Fibroblast of skin of abdomen (primary cell): ENCODE results near the gene THBS1. TPM values are rescaled to one million over a fixed set of nuclear protein-coding genes. Genes with fewer than 3 reads are reported as not detected.

Experiments used
- DNase-seq: peaks from one replicate; pipeline ENCODE4 v3.0.0-alpha.2; 2013
- polyA plus RNA-seq, 2 experiments: library from polyadenylated mRNA; unstranded; fragments of 120-200 nt; gene quantifications; one replicate each; pipeline ENCODE4 v1.2.1, GENCODE V29; 2013; ENCODE audit not compliant: insufficient read length in 2 of 2

Gene THBS1
- 1,390 TPM for polyA plus RNA-seq (2013, experiment 1 of 2; ENCODE audit: insufficient read length)
- polyA plus RNA-seq (2013, experiment 2 of 2; ENCODE audit: insufficient read length) = 1,357 TPM

DNA sequence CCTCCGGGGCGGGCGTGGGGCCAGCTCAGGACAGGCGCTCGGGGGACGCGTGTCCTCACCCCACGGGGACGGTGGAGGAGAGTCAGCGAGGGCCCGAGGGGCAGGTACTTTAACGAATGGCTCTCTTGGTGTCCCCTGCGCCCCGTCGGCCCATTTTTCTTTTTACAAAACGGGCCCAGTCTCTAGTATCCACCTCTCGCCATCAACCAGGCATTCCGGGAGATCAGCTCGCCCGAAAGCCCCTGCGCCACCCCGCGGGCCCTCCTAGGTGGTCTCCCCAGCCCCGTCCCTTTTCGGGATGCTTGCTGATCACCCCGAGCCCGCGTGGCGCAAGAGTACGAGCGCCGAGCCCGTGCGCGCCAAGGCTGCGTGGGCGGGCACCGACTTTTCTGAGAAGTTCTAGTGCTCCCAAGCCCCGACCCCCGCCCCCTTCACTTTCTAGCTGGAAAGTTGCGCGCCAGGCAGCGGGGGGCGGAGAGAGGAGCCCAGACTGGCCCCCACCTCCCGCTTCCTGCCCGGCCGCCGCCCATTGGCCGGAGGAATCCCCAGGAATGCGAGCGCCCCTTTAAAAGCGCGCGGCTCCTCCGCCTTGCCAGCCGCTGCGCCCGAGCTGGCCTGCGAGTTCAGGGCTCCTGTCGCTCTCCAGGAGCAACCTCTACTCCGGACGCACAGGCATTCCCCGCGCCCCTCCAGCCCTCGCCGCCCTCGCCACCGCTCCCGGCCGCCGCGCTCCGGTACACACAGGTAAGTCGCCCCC, at the start of gene THBS1:
Gene THBS1, plus strand, starts transcription at position 595 of the 757 bp plus-strand sequence. CDS start 779 bp downstream, outside the sequence.
- peak; percentile 98 for DNase-seq

DNA sequence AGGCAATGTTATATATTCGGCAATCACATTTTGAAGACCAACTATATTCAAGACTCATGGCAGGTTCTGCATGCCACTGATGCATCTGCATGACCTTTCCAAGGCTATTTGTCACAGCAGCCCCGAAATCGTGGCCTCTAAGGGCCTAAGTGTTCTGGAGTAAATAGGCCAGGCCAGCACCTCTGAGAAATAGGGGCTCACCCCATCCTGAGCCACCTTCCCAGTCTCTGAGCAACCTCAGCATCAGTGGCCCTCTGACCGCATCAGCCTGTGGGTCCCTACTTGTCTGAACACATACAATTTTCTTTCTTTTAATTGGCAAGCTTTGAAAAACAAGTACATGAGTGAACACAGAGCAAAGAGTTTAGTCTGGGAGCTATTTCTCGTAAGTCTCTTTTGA, 45.9 kb upstream of the THBS1 start:
- DNase-seq = no peak

DNA sequence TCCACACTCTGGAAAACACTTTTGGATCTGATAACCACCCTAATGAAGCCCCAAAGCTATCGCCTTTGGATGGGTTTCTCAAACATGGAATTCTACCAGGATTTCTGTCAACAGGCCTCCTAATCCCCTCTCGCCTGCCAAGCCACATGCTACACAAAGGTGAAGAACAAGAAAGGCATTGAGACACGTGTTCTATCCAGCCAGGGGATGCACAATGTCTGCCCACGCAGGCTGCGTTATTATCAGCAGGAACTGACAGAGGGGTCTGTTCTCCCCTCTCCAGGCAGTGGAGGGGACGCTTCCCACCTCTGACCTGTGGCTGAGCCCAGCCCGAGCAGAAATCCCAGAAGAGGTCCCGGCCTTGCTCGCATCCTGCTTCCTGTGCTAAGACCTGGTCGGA, 45.4 kb upstream of the THBS1 start:
- DNase-seq = no peak

DNA sequence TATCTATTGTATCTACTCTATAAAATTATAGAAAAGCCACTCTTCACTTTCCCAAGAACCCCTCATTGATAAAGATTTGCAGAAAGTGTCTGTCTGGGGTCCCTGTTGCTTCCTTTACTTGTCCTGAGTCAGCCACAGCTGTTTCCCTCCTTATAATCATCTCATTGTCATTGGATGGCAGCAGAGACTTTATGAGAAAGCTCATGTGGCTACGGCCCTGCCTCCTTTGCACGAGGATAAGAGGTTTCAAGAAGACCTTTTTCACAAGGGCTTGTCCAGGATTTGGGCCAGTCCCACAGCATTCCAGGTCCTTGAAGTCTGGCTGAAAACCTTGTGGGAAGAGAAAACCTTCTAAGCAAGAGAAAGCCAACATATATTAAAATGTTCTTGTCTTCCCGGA, 41.9 kb upstream of the THBS1 start:
- no peak for DNase-seq

DNA sequence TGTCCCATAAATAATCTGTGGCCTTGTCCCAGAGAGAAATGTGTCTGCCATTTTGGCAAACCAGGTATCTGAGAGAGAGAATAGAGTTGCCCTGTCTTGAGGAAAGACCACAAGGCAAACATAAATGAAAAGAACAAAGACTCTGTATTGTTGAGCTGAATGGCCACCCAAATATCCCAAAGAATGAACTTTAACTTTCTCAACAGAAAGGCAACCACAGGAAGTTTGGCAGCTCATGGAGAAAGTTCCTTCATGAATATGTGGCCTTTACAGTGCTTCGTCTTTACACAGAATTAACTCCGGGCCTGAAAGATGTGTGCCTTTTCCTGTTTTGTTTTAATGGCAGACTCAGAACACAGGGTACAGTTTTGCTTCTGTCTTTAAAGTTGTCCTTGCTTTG, 41.4 kb upstream of the THBS1 start:
- no peak for DNase-seq

DNA sequence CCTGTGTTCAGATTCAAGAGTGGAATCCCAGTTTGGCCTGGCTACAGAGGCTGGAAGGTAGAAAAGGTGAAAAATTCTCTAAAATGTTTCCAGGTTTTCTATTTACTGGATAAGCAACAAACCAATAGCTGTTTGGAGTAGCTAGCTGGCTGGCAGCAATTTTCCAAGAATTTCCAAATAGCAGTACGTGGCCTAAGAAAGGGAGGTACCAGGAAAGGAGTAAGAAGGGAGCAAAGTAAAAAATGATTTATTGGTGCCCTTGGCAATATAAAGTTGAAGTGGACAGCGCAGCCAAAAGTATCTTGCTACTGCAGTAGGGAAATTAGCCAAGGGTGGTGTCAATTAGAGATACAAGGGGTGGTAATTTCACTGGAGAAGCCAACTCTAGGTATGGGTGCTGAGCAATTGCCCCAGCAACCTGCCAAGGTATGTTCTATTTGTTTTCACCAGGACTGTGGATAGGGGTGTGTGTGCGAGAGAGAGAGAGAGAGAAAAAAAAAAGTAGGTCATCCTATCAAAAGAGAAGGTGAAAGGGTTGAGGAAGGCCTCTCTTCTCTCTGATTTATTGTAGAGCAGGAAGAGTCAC, 40.8 kb upstream of the THBS1 start:
- DNase-seq = no peak

DNA sequence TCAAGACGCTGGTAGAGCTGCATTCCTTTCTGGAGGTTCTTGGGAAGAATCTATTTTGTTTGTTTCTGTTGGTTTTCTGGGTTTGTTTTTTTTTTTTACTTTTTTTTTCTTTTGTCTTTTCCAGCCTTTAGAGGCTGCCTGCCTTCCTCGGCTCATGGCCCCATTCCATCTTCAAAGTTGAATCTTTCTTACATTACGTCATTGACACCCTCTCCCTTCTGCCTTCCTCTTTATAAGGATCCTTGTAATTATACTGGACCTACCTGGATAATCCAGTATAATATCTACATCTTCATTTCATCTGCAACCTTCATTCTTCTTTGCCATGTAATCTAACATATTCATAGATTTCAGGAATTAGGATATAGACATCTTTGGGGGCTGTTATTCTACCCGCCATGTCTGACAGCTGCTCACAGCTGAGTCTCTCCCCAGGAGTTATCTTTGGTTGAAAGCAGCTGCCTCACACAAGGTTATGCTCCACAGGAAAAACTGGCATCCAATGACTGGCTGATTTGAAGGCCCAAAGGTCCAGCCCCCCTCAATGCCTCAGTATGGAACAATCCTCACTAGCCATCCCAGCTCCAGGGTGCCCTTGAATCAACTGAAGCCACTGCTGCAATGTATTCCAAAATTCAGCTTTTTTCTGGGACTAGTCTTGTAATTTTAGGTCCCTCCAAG, 38.4 kb upstream of the THBS1 start:
- DNase-seq = no peak

DNA sequence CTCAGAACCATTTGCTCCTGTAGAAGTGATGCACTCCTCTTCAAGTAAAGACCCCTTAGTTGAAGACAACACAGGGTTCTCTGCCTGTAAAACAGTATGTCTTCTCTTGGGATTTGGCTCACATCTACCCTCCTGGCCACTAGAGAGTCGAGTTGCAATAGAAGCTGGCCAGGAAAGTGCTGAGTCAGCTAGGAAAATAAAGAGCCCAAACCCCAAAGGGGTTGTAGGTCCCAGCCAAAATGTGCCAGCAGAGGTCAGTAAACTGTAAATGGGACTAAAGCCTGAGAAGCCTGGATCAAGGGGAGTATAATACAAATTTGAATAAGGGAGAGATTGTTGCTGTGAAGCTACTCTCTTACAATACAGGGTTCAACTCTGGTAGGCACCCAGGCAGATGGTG, 37.2 kb upstream of the THBS1 start:
- DNase-seq = no peak

DNA sequence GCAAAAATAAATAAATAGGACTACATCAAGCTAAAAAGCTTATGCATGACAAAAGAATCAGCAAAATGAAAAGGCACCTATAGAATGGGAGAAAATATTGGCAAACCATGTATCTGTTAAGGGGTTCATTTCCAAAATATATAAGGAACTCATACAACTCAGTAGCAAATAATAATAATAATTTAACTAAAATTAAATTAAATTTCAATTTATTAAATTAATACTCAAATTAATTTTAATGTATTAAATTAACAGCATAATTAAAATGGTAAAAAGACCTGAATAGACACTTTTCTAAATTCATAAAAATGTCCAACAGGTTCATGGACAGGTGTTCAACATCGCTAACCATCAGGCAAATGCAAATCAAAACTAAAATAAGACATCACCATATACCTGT, 34.0 kb upstream of the THBS1 start:
- no peak for DNase-seq

DNA sequence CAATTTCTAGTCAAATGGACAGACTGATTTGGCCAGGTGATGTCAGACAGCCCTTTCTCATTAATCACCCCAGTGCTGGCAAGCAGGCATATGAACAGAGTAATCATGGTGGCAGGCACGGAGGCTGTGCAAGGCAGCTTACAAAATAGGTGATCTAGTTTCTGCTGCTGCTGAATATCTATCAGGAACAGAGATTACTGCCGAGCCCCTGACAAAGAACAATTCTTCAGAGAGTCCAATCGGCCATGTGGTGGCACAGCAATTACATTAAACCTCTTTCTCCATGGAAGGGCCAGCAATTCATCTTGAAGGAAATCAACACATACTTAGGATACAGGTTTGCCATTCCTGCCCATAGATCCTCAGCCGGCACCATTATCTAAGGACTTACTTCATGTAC, 32.3 kb upstream of the THBS1 start:
- no peak for DNase-seq

DNA sequence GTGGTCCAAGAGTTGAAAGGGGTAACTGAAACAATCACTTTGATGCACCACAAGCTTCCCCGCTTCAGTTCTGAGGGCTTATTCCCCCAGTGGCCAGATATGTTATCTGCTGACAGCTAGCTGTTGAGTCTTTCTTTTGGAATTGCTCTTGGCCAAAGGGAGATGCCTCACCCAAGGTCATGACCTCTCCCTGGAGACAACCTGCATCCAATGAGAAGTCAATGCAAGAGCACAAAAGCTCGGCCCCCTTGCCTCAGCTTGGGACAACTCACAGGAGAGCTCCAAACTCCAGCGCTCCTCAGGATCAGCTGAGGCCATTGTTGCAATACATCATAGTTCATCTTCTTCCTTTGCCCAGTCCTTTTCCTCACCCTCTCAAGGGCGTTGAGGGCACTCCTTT, 31.0 kb upstream of the THBS1 start:
- DNase-seq = no peak

DNA sequence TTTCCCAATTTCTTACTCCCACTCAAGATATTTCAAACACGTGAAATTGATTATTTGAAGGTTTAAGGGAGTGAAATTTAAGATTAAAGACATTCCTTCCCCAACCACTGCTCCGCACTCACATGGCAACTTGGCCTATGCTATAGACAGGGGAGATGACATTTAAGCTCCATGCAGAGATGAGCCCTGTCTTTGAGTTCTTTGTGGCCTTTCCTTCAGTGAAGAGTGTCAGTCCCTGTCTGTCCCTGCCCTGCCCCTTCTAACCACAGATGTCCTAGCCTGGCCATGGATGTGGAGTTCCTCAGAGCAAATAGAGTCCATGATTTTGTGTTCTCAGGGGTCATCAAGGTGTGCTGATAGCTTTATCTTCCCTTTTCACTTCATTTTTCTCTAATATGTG, 29.4 kb upstream of the THBS1 start:
- DNase-seq = no peak

DNA sequence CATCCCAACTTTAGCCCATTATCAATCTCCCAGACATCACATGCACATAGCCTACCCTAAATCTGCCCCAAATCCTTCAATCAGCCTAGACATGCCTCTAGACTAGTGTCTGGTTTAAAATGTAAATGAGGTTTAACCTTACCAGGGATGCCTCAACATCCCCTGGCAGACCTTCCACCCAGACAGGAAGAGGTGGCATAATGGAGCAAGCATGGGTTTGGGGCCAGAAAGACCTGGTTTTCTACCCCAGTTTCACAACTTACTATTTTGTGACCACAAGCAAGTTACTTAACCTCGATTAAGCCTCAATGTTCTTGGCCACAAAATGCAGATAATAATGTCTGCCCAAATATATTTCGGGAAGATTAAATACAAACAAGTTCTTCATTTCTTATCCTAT, 28.3 kb upstream of the THBS1 start:
- no peak for DNase-seq

DNA sequence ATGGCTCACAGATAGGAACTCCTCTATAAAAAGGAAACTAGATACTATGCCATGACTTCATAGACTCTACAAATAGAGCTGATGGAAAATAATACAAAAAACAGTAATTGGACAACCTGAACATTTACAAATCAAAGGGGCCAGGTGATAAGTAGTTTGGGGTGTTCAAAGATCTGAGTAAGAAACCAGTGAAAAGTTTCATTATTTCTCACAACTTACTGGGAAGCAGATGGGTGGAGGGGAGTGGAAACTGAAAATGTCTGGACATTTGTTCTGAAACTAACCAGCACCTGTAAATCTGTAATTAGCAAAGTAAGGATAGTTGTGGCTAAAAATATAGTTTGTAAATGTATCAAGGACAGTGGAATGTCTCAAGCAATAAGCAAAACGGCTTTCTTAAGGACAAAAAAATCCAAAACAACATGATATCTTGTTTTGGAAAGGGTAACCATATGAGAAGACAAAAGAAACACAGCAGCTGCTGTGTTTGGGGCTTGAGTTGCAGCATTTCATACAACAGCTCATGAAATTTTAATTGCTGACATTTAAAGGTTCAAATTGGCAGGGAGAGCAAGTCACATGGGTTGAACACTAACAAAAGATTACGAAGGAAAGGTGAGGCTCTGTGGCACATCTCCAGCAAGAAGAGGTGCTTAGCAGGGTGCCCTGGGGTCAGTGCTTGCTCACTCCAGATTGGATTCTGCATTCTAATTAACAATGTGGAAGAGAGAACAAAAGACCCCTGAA, 26.8 kb upstream of the THBS1 start:
- no peak for DNase-seq

DNA sequence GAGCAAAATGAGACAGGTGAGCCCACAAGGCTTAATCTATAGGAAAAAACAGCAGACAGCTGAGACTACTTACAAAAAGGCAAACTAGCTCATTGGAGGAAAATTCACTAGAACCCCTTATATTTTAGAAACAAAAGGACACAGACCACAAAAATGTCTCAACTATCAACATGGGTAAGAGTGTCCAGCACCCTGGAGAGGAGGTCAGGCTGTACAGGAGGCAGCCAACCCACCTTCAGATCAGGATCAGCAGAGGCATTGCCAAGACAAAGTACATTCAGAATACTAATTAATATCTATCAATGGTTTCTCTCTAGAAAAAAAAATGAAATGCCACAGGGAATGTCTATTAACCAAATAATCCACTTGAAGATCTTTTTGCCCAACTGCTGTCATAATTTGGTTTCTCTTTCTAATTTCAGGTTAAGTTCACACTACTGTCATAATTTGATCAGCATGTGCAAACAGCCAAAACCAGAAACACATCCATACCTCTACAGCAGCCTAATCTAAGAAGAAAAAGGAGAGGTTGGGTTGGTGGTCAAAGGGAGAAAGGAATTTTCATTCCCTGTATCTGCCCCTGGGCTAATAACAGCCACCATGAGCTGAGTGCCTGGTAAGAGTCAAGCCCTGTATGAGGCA, 26.0 kb upstream of the THBS1 start:
- no peak for DNase-seq

DNA sequence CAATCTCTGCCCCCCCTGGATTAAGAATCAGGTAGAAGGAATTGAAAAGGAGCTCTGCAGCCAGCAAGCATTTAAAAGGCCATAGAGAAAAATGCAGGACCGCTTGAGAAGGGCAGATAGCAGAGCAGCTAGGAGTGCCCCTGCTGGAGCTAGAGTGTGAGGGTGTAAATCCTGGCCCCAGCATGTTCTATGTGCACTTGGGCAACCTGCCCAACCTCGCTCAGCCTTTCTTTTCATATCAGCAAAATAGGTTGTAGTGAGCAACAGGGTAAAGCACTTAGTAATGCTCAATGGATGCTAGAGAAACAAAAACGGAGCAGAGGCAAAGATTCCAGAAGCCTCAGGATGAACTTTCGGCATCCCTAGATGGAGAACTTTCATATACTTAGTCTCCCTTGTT, 25.0 kb upstream of the THBS1 start:
- DNase-seq = peak; percentile 17

DNA sequence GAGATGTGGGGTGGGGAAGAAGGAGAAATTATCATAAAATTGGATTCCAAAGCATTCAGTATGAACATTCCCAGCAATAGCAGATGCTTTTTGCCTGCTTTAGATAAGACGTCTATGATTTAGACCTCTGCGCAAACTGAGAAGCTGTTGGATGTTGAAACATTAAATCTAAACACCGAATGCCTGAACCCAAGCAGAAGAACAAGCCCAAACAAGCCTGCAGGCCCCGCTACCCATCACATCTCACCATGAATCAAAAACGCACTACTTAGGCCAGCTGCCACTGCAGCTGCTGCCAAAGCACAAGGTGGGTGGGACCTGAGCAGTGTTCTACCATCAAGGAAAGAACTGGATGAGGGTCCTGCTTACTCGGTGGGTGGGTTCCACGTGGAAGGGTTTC, 24.4 kb upstream of the THBS1 start:
- no peak for DNase-seq

DNA sequence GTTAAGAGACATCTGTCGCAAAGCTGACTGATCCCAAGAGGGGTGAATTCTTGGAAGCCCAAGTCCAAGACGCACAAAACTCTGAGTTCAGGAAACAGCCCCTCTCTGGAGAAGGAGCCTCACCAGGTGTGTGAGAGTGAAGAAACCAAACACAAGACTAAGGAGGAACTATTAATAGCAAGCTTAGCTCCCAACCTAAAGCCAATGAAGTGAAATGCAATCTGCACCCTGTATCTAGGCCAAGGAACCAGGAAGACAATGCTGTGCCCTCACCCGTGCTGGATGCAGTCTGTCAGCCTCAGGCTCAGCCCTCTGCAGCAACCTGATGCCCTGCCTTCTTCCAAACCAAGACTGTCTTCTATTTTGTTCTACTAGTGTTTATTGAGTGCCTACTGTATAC, 22.5 kb upstream of the THBS1 start:
- DNase-seq = no peak

DNA sequence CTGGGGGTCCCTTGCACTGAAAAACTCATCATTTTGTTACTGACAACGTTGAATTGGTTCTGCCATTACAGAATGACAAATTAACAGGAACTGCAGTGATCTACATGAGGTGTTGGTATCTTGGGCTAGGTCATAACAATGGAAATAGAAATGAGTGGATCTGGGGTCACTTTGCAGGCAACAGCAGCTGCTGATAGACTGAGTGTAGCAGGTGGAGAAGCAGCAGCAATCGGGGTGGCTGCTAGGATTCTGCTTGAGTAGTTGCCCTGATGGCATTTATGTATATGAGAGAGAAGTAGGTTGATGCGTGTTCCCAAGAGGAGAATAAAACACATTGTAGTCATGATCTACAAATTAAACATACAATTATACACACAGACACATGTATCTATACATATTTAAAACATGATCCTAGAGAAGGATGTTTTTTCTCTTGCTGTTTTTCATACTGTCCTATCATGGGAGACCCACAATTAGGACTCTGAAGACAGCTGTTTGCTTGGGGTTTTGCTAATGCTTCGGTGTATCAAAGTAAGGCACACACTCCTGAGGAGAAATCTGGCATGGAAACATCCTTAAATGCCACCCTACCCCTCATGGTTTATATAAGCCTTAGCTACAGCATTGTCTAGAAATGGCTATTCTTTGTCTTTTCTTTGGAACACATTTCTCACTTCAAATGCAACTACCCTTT, 15.8 kb upstream of the THBS1 start:
- no peak for DNase-seq

DNA sequence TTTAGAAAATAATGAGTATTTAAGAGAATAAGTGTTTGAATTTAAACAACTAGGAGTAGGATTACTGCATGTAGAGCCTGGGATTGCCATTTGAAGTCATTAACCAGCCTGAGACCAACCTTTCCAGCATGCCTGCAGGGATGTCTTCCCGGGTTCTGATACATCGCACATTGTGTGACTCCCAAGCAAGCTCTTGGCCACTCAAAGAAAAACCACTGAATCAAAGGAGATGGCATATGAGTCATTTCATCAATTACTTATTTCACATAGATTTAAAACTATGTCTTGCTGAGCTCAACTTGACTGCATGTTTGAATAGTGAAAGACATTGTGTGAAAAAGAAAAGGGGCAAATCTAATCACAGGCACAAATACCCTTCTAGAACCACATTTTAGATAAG, 15.0 kb upstream of the THBS1 start:
- DNase-seq = peak; percentile 13

DNA sequence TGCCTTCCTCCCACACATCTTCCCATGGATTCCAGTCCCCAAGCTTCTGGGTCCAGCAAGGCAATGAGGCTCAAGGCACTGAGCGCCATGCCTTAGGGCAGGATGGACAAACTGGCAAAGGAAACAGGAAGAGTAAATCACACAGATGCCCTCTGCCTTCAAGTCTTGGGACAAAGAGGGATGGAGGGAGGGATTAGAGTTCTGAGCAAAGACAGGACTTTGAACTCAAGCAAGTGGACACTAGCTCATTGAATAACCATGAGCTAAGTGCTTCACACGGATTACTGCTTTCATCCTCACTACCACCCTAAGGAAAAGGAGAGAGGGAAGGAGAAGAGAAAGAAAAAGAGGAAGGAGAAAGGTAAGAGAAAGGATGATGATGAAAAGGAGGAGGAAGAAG, 7.6 kb upstream of the THBS1 start:
- no peak for DNase-seq

DNA sequence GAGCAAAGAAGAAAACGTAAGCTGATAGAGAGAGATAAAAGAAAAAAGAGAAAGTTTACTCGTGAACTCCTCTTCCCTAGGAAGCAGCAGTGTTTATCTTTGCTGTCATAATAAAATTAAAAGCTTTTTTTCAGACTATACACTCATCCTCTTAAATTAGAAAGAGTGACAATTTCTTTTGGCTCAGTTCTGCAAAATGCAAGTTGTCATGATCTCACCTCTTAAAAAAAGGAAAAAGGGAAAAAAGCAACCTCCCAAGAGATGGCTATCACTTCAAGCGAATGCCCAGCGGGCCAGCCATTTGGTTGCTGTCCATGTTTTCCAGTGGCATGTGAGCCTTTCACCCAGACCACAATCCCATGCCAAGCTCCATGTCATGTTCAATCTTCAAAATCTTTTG, 7.0 kb upstream of the THBS1 start:
- peak; percentile 33 for DNase-seq
